HepG2 (cell line): ENCODE data around the gene NIP7. TPM values are rescaled to one million over a fixed set of nuclear protein-coding genes. Genes with fewer than 3 reads are reported as not detected.
A peak's percentile ranks its signal among the peaks of the same experiment; 100 is the strongest.

Experiments used
- ARNT2 ChIP-seq: sonication (generic); formaldehyde crosslinking; IDR thresholded peaks from 2 replicates; pipeline ENCODE4 v1.8.0; 2022; ENCODE audit warnings: mild to moderate bottlenecking, low read depth, missing genetic modification reagents, moderate library complexity
- BCLAF1 ChIP-seq: fragments of 450-650 bp; IDR thresholded peaks from 2 replicates; pipeline ENCODE4 v1.6.1; 2017; ENCODE audit warnings: mild to moderate bottlenecking
- BORCS8-MEF2B ChIP-seq: sonication (generic); formaldehyde crosslinking; IDR thresholded peaks from 2 replicates; pipeline ENCODE4 v1.8.0; 2022; ENCODE audit warnings: mild to moderate bottlenecking, missing genetic modification reagents
- IKZF5 ChIP-seq: IDR thresholded peaks from 2 replicates; pipeline ENCODE4 v1.6.1; 2018; ENCODE audit warnings: missing genetic modification reagents, mild to moderate bottlenecking, missing compliant biosample characterization
- KMT2A ChIP-seq: sonication (generic); formaldehyde crosslinking; IDR thresholded peaks from 2 replicates; pipeline ENCODE4 v1.4.0; 2020; ENCODE audit warnings: missing genetic modification reagents
- LRRFIP1 ChIP-seq: sonication (generic); formaldehyde crosslinking; conservative IDR thresholded peaks from 2 replicates; pipeline ENCODE4 v1.4.0; 2020; ENCODE audit warnings: missing genetic modification reagents
- MBNL3 ChIP-seq: fragments of 250-450 bp; sonication (Bioruptor Pico); conservative IDR thresholded peaks from 2 replicates; pipeline ENCODE4 v1.8.0; 2022; ENCODE audit warnings: mild to moderate bottlenecking, inconsistent platforms
- MYC ChIP-seq: sonication (generic); formaldehyde crosslinking; IDR thresholded peaks from 2 replicates; pipeline ENCODE4 v1.9.0; 2021; ENCODE audit warnings: missing genetic modification reagents, borderline replicate concordance
- NR2F2 ChIP-seq: IDR thresholded peaks from 2 replicates; pipeline ENCODE4 v1.6.1; 2012; ENCODE audit warnings: low read depth, inconsistent platforms, borderline replicate concordance
- PAF1 ChIP-seq: IDR thresholded peaks from 2 replicates; pipeline ENCODE4 v1.6.1; 2016; ENCODE audit warnings: missing genetic modification reagents, missing compliant biosample characterization
- PHF5A ChIP-seq: IDR thresholded peaks from one replicate; pipeline ENCODE4 v1.6.1; 2018; ENCODE audit warnings: low read depth, missing genetic modification reagents; ENCODE audit not compliant: unreplicated experiment
- U2AF1 ChIP-seq: fragments of 200-400 bp; formaldehyde crosslinking; optimal IDR thresholded peaks from 2 replicates; pipeline ENCODE3; 2017; ENCODE audit warnings: mild to moderate bottlenecking, low read depth, low read length
- ZNF136 ChIP-seq: sonication (generic); formaldehyde crosslinking; IDR thresholded peaks from 2 replicates; pipeline ENCODE4 v1.8.1; 2022; ENCODE audit warnings: low read depth, mild to moderate bottlenecking, moderate library complexity, missing genetic modification reagents
- ZNF609 ChIP-seq: sonication (generic); formaldehyde crosslinking; IDR thresholded peaks from 2 replicates; pipeline ENCODE4 v1.4.0; 2020; ENCODE audit warnings: mild to moderate bottlenecking, missing genetic modification reagents, borderline replicate concordance
- ZNF615 ChIP-seq: sonication (generic); formaldehyde crosslinking; IDR thresholded peaks from 2 replicates; pipeline ENCODE4 v1.5.0; 2020; ENCODE audit warnings: mild to moderate bottlenecking, missing genetic modification reagents, borderline replicate concordance
- ZNF672 ChIP-seq: sonication (generic); formaldehyde crosslinking; IDR thresholded peaks from 2 replicates; pipeline ENCODE4 v1.8.1; 2022; ENCODE audit warnings: missing genetic modification reagents
- ZNF709 ChIP-seq: sonication (generic); formaldehyde crosslinking; IDR thresholded peaks from 2 replicates; pipeline ENCODE4 v1.5.0; 2020; ENCODE audit warnings: mild to moderate bottlenecking, missing genetic modification reagents
- polyA plus RNA-seq, 8 experiments: library from polyadenylated mRNA; depleted of rRNA in 3 of 8; stranded (reverse) in 7 of 8; unstranded in 1 of 8; fragments of >200 nt; fragmentation: Illumina TruSeq in 4 of 8; extraction: Trizol in 4 of 8; gene quantifications; 2 replicates each; pipeline versions ENCODE4 v1.2.1 to v1.2.3, GENCODE V29; 2011 to 2016; ENCODE audit warnings: low read depth in 4 of 8, missing spikeins in 1 of 8, mixed read lengths in 1 of 8; ENCODE audit not compliant: insufficient read depth in 1 of 8
- total RNA-seq, 5 experiments: library from RNA; depleted of rRNA; stranded (reverse); fragments of >200 nt; fragmentation: Illumina TruSeq; extraction: Trizol; gene quantifications; 2 replicates each; pipeline ENCODE4 v1.2.3, GENCODE V29; 2016; ENCODE audit warnings: low read depth in 1 of 5

NIP7 gene
- total and polyA plus RNA-seq, 2 of the 13 experiments (the other 11 are each of a cell fraction or from before 2014, with no cell fraction given), result 15.3 to 114 TPM

- no peak for TF ChIP-seq LRRFIP1
- peak; percentile 49; the same call in 1 of the 2 replicates for TF ChIP-seq NR2F2
- no peak for TF ChIP-seq ARNT2
- no peak for TF ChIP-seq MBNL3 (CRISPR knock-in tag)
- TF ChIP-seq ZNF672 (CRISPR knock-in tag), result no peak
- no peak for TF ChIP-seq PAF1 (CRISPR knock-in tag)
- no peak for TF ChIP-seq ZNF615
- TF ChIP-seq BCLAF1, result no peak
- TF ChIP-seq KMT2A, result no peak
- TF ChIP-seq BORCS8-MEF2B, result no peak
- TF ChIP-seq ZNF709 (CRISPR knock-in tag), result no peak
- TF ChIP-seq ZNF609, result no peak
- no peak for TF ChIP-seq U2AF1
- TF ChIP-seq PHF5A (CRISPR knock-in tag), result no peak
- TF ChIP-seq MYC (CRISPR knock-in tag), result peak; percentile 12; the same call in 1 of the 2 replicates
- no peak for TF ChIP-seq IKZF5 (CRISPR knock-in tag)
- TF ChIP-seq ZNF136 (CRISPR knock-in tag), result no peak
Measured at GRCh38 chr16:69376393-69377059, 37.0 kb downstream of the NIP7 start (continued).
